Cardiac muscle cell (in vitro differentiated cells and primary cell): Measurements from ENCODE around the gene GDPD5. TPM values are rescaled to one million over a fixed set of nuclear protein-coding genes. Genes with fewer than 3 reads are reported as not detected.

Experiments
- DNase-seq, 2 donors: peaks; one replicate each; pipeline versions ENCODE4 v3.0.0 to v3.0.0-alpha.2; 2010 to 2017; ENCODE audit warnings: low read depth in 1 of 2, low spot score in 1 of 2
- H3K27ac ChIP-seq: fragments of 200-600 bp; sonication (generic); 2 replicates; pipeline ENCODE4 v1.5.1; 2016
- H3K27me3 ChIP-seq: fragments of 200-600 bp; sonication (generic); 2 replicates; pipeline ENCODE4 v1.6.0; 2016; ENCODE audit warnings: control low read depth
- H3K36me3 ChIP-seq: fragments of 200-600 bp; sonication (generic); 2 replicates; pipeline ENCODE4 v1.5.1; 2016; ENCODE audit warnings: control low read depth
- H3K4me1 ChIP-seq: fragments of 200-600 bp; sonication (generic); 2 replicates; pipeline ENCODE4 v1.8.1; 2017; ENCODE audit warnings: low read depth, mild to moderate bottlenecking, mixed run types
- H3K4me3 ChIP-seq: fragments of 200-600 bp; sonication (generic); 2 replicates; pipeline ENCODE4 v1.5.1; 2016; ENCODE audit warnings: mild to moderate bottlenecking
- H3K9me3 ChIP-seq: fragments of 200-600 bp; sonication (generic); 2 replicates; pipeline ENCODE4 v1.5.1; 2017; ENCODE audit warnings: low read depth, mild to moderate bottlenecking, control low read depth
- polyA plus RNA-seq: library from polyadenylated mRNA; unstranded; fragments of >200 nt; fragmentation: Nextera tagmentation; extraction: Ambion mirVana; gene quantifications from 2 replicates; pipeline ENCODE4 v1.2.1, GENCODE V29; 2016
- total RNA-seq: library from RNA; depleted of rRNA; stranded (reverse); fragments of >200 nt; gene quantifications from 2 replicates; pipeline ENCODE4 v1.2.3, GENCODE V29; 2016
- TF ChIP-seq, protein P1 (sequence below): IDR thresholded peaks from 2 replicates; pipeline ENCODE4 v1.5.1; 2012; ENCODE audit warnings: low read depth, mild to moderate bottlenecking, low read length

The GDPD5 gene
- total and polyA plus RNA-seq, 2 experiments from 2014 or later = 6.6 to 19.4 TPM

DNA sequence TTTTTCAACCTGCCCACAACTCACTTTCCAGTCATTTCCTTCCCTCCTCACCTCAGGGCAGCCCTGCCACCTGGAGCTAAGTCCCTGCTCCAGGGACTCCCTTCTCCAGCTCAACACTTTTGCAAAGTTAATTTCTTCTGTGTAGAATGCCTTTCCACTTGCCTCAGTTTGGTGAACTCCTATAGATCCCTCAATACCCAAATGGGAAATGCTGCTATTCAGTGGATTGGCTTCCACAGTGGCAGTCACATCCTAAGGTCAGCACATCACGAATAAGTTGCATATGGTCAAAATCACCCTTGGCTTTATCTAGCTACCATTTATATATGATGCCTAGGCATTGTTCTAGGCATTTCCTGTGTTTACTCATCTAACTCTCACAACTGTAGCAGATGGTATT is 23.6 kb downstream of the GDPD5 start:
- TF ChIP-seq, protein P1, sequence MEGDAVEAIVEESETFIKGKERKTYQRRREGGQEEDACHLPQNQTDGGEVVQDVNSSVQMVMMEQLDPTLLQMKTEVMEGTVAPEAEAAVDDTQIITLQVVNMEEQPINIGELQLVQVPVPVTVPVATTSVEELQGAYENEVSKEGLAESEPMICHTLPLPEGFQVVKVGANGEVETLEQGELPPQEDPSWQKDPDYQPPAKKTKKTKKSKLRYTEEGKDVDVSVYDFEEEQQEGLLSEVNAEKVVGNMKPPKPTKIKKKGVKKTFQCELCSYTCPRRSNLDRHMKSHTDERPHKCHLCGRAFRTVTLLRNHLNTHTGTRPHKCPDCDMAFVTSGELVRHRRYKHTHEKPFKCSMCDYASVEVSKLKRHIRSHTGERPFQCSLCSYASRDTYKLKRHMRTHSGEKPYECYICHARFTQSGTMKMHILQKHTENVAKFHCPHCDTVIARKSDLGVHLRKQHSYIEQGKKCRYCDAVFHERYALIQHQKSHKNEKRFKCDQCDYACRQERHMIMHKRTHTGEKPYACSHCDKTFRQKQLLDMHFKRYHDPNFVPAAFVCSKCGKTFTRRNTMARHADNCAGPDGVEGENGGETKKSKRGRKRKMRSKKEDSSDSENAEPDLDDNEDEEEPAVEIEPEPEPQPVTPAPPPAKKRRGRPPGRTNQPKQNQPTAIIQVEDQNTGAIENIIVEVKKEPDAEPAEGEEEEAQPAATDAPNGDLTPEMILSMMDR = no peak
- H3K27me3 ChIP-seq = no peaks in the 10 kb centered on the region

DNA sequence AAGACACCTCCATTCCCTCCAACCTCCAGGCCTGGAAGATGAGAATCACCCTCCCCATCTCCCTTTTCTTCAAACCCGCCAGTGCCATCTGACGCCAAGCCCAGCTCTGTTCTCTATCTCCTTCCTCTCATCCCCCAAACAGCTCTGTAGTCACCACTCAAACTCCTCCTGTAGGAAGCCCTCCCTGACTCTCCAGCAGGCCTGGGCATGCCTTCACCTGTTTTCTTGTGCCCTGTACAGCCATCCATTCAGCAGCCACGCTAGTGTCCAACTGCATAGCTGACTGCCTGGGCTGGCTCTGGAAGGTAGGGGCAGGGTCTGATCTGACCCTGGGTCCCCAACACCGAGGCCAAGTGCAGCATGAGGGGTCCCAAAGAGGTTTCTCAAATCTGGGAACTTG is 25.0 kb downstream of the GDPD5 start:
- Histone ChIP-seq H3K27ac (no peak overlapping the region), H3K27me3 (no peaks in the 10 kb centered on the region), H3K9me3 (no peaks in the 10 kb centered on the region), H3K36me3 (no peaks in the 10 kb centered on the region), H3K4me1 (peaks cover 10% of the 10 kb centered on the region), H3K4me3 (no peak overlapping the region)
- no peak for DNase-seq
- TF ChIP-seq, protein P1 = no peak

More for the DNA sequence above, 23.6 kb downstream of the GDPD5 start:
- no peak overlapping the region for H3K4me3 ChIP-seq
- no peaks in the 10 kb centered on the region for H3K36me3 ChIP-seq
- H3K4me1 ChIP-seq = peaks cover 15% of the 10 kb centered on the region
- H3K27ac ChIP-seq = no peak overlapping the region
- no peaks in the 10 kb centered on the region for H3K9me3 ChIP-seq
- DNase-seq = no peak

DNA sequence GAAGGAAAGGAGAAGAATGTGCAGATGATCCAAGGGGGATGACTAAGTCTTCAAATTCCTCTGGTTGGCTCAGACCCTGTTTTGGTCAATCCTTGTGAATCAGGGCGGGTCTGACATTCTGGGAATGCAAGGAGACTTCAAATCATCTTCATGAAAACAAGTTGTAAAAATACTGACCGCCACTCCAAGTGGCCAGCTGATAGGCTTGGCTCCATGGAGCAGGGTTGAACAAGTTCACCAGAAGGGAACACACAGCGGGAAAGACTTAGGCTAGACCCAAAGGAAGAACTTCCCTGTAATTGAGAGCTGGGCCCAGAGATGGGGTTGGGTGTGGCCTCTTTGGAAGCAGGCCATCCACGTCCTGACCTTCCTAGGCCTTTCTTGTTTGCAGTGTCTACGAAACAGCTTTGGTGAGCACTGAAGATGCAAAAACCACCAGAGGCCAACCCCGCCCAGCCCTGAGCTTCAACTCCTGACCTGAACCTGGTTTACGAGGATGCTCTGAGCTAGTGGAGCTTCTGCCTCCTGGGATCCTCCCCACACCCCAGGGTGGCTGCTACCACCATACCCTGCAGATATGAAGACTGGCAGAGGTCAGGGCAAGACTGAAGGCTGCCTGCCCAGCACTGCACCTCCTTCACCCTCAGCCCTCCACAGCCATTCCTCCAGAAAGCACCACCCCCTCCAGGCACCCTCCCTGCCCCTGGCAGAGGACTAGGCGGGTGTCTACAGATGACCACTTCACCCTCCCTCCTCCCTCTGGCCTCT is 26.1 kb downstream of the GDPD5 start:
- Histone ChIP-seq H3K27me3 (no peaks in the 10 kb centered on the region), H3K27ac (no peak overlapping the region), H3K9me3 (no peaks in the 10 kb centered on the region), H3K4me1 (peaks cover 14% of the 10 kb centered on the region), H3K4me3 (no peak overlapping the region), H3K36me3 (no peaks in the 10 kb centered on the region)
- peak in 1 of 2 donors; percentile 95 for DNase-seq
- TF ChIP-seq, protein P1 = no peak

DNA sequence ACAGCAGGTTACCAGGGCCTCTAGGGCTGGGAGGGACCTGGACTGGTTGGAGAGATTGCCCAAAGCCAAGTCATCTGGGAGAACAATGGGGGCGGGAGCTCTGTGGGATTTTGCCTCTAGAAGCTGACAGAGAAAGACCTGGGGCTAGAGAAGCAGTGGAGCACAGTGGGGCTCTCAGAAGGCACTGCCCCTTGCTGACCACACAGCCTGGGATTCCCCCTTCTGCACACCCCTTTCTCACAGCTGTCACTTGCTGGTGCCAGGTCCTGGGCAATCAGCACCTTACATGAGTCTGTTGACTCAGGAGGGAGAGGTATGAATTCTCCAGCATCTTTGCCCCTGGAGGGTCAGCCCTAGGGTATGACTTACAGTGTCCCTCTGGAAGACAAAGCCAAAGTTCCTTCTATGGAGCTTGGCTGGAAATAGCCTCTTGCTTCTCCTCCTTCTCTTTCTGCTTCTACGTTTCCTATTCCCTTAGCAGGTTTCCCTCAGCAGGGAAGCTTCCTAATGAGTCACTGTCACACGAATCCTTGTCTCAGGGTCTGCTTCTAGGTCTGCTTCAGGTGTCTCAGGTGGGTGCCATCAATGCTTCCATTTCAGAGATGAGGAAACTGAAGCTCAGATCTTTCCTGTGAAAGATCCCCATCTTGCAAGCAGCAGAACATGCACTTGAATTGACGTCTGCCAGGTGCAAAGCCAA is 27.0 kb downstream of the GDPD5 start:
- DNase-seq = peak in 1 of 2 donors; percentile 12
- no peaks in the 10 kb centered on the region for H3K27me3 ChIP-seq
- peaks cover 14% of the 10 kb centered on the region for H3K4me1 ChIP-seq
- no peak overlapping the region for H3K4me3 ChIP-seq
- H3K36me3 ChIP-seq = no peaks in the 10 kb centered on the region
- no peak overlapping the region for H3K27ac ChIP-seq
- no peaks in the 10 kb centered on the region for H3K9me3 ChIP-seq
- TF ChIP-seq, protein P1 = no peak

DNA sequence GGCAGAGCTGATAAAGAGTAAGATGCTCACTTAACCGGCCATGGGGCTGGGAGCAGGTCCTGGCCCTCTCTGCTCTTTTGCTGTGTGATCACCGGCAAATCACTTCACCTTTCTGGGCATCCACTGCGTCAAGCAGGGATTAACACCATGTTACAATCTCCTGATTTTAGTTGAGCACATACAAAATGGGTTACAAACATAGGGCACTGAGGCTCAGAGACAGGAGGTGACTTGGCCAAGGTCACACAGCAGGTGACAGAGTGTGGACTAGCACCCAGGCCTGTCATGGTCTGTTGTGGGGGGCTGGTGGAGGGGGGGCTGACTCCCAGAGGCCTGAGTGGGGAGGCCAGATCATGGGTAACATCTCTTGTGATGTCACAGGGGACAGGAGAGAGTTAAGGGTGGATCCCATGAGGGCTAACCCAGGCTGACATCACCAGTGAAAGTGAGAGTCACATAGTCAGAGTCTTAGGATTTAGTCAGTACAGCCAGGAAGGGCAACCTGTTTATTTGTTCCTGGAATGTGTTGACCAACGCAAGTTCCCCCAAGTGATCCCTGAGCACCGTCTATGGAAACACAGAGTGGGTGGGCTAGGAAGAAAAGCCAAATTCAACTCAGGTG is 27.8 kb downstream of the GDPD5 start:
- no peak overlapping the region for H3K4me3 ChIP-seq
- no peak for DNase-seq
- no peaks in the 10 kb centered on the region for H3K9me3 ChIP-seq
- no peaks in the 10 kb centered on the region for H3K27me3 ChIP-seq
- TF ChIP-seq, protein P1 = no peak
- H3K27ac ChIP-seq = no peak overlapping the region
- peaks cover 14% of the 10 kb centered on the region for H3K4me1 ChIP-seq
- no peaks in the 10 kb centered on the region for H3K36me3 ChIP-seq
